Mucosa of descending colon (tissue), 3 donors: ENCODE measurements around the gene PSMB7. TPM values are rescaled to one million over a fixed set of nuclear protein-coding genes. Genes with fewer than 3 reads are reported as not detected.
"Not testable (repeated sequence)": the region's sequence is repeated elsewhere in the genome, so short reads cannot be mapped to it uniquely, and the experiment has no call there.

Source experiments
- ATAC-seq: fragments of 200-7000 bp; cut with Tn5 transposase; one replicate; pipeline ENCODE4 v1.9.1; 2020; ENCODE audit warnings: mild to moderate bottlenecking, moderate library complexity
- DNase-seq, 3 donors: peaks; one replicate each; pipeline ENCODE4 v3.0.0-alpha.2; 2020
- H3K36me3 ChIP-seq: fragments of 200-600 bp; one replicate; pipeline ENCODE4 v1.8.0; 2021; ENCODE audit warnings: low read depth, mild to moderate bottlenecking
- H3K4me1 ChIP-seq: fragments of 200-600 bp; one replicate; pipeline ENCODE4 v1.8.0; 2021; ENCODE audit warnings: low read depth, mild to moderate bottlenecking
- H3K4me3 ChIP-seq: fragments of 200-600 bp; one replicate; pipeline ENCODE4 v1.8.0; 2021; ENCODE audit warnings: mild to moderate bottlenecking
- H3K9me3 ChIP-seq: fragments of 200-600 bp; one replicate; pipeline ENCODE4 v1.8.0; 2021; ENCODE audit warnings: mild to moderate bottlenecking
- intact Hi-C, 2 donors: fragments of 100-400 bp; cut with DNase I in 1 of 2; cut with micrococcal nuclease in 1 of 2; formaldehyde crosslinking; loops; one replicate each; pipeline versions ENCODE4 v1.11.0 to v1.11.1; 2022; cut with DNase I, micrococcal nuclease
- total RNA-seq, 3 donors: library from RNA; stranded (reverse); fragmentation: NEBNext Ultra II Directional in 2 of 3; extraction: Animal tissue kit (Norgen Biotek cat#: 25700) in 2 of 3; gene quantifications; one replicate each; pipeline versions ENCODE4 v1.2.1 to v1.2.4, GENCODE V29; 2021 to 2023
- TF ChIP-seq, protein P1 (sequence below): fragments of 200-600 bp; IDR thresholded peaks from one replicate; pipeline ENCODE4 v1.8.0; 2022; ENCODE audit warnings: antibody characterized with exemption, mild to moderate bottlenecking
- donor health status: DM: no; HTN: no; CAD: no; lungs with moderate emphysema.
- donor health status: DM: no; HTN: no; CAD: no.
- donor health status: DM: no; HTN: yes; CAD: no.

Gene PSMB7
- total RNA-seq, 3 donors from 2014 or later = 83.6 to 120 (median 92.3) TPM

DNA sequence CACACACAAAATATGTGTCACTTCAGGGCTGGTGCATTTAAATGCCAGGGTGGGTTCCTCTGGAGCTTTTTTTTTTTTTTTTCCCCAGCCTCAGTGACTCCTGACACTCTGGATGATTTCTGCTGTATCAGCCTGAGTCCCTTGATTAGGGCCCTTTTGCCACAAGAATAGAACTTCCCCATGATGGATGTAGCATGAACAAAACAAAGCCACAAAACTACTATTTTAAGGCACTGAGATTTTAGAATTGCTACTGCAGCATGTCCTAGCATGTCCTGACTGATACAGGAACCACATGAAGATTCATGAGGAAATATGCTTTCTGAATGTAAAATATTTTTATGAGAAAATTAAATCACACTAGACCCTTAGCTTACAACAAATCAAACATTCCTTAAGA is 21.1 kb upstream of the PSMB7 start:
- H3K4me3 ChIP-seq = no peak overlapping the region
- no peak for ATAC-seq

DNA sequence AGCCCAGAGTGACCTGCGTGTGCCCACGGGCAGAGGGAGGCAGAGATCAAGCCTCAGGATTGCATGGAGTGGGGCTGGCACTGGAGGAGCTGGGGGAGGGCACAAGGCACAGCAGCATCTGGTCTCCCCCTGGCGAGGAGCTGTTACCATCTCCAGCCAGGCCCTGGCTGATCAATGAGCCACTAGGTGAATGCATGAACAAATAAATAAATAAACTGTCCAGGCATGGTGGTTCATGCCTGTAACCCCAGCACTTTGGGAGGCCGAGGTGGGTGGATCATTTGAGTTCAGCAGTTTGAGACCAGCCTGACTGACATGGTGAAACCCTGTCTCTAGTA is 14.3 kb upstream of the PSMB7 start:
- TF ChIP-seq, protein P1, sequence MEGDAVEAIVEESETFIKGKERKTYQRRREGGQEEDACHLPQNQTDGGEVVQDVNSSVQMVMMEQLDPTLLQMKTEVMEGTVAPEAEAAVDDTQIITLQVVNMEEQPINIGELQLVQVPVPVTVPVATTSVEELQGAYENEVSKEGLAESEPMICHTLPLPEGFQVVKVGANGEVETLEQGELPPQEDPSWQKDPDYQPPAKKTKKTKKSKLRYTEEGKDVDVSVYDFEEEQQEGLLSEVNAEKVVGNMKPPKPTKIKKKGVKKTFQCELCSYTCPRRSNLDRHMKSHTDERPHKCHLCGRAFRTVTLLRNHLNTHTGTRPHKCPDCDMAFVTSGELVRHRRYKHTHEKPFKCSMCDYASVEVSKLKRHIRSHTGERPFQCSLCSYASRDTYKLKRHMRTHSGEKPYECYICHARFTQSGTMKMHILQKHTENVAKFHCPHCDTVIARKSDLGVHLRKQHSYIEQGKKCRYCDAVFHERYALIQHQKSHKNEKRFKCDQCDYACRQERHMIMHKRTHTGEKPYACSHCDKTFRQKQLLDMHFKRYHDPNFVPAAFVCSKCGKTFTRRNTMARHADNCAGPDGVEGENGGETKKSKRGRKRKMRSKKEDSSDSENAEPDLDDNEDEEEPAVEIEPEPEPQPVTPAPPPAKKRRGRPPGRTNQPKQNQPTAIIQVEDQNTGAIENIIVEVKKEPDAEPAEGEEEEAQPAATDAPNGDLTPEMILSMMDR = no peak
- H3K9me3 ChIP-seq = no peaks in the 10 kb centered on the region
- DNase-seq = no peak
- no peak overlapping the region for H3K4me3 ChIP-seq
- no peak for ATAC-seq
- intact Hi-C loops = no loop called here
- H3K36me3 ChIP-seq = no peaks in the 10 kb centered on the region
- no peaks in the 10 kb centered on the region for H3K4me1 ChIP-seq

More for the DNA sequence above, 21.1 kb upstream of the PSMB7 start:
- no peaks in the 10 kb centered on the region for H3K9me3 ChIP-seq
- no peaks in the 10 kb centered on the region for H3K36me3 ChIP-seq
- intact Hi-C loops = no loop called here
- TF ChIP-seq, protein P1 = no peak
- no peaks in the 10 kb centered on the region for H3K4me1 ChIP-seq
- no peak for DNase-seq

DNA sequence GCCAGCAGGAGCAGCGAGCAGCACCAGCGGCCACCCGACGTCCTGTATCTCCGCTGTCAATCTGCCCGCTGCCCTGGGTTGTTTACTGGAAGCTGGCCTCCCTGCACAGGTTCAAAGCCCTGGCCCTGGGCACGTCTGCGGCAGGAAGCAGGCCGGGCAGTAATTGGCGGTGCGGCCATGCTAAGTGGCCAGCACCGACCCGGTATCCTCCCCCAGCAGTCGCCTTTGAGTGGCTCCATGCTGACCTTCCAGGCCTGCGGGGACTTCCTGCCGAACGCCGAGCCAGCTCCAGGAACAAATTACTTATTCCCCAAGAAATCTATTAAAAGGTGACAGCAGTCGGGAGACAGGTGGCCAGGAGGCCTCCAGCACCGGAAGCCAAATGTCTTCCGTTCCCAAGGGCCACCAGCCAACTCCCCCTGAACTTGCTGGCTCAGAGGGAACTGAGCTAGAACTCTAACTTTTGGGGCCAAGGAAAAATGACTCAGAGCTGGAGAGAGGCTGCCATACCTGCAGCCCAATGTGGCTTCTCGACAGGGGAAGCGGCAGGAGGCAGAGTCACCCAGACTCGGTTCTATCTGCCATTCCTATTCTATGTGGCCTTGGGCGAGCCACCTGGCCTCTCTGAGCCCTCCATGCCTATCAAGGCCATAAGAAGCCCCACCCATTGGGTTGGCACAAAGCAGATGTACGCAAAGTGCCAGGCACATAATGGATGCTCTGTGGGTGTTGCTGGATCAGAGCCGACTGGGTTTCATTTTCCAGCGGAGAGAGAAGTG is 13.7 kb upstream of the PSMB7 start:
- H3K9me3 ChIP-seq = no peaks in the 10 kb centered on the region
- no peaks in the 10 kb centered on the region for H3K36me3 ChIP-seq
- ATAC-seq (no peak), DNase-seq (no peak)
- no peaks in the 10 kb centered on the region for H3K4me1 ChIP-seq
- TF ChIP-seq, protein P1 = no peak
- intact Hi-C loops = no loop called here
- H3K4me3 ChIP-seq = no peak overlapping the region

DNA sequence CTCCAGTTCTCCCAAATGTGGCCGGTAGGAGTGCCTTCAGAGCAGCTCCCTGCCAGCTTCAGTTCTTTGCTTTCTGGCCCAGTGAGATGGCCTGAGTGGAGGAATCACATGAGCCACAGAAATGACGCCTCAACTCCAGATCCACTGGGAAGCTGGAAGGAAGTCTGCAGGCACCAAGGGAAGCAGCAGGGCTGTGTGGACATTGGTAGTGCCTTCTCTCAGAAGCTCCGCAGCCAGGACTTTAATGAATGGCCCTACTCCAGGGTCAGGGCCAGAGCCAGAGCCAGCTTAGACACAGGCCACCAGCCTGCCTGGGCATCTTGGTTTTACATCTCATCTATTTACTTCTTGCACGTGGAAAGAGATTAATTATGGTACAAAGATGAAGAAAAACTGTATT is 12.0 kb upstream of the PSMB7 start:
- no peak for DNase-seq
- TF ChIP-seq, protein P1 = no peak
- no peak for ATAC-seq
- H3K4me3 ChIP-seq = no peak overlapping the region
- H3K36me3 ChIP-seq = no peaks in the 10 kb centered on the region
- no peaks in the 10 kb centered on the region for H3K9me3 ChIP-seq
- no peaks in the 10 kb centered on the region for H3K4me1 ChIP-seq
- intact Hi-C loops = no loop called here

GRCh38 chr9:124426361-124426760 is 11.1 kb upstream of the PSMB7 start:
- TF ChIP-seq, protein P1 = no peak
- Histone ChIP-seq H3K4me3 (no peak overlapping the region), H3K36me3 (no peaks in the 10 kb centered on the region), H3K9me3 (no peaks in the 10 kb centered on the region), H3K4me1 (no peaks in the 10 kb centered on the region)
- intact Hi-C loops = no loop called here
- DNase-seq (no peak), ATAC-seq (no peak)

DNA sequence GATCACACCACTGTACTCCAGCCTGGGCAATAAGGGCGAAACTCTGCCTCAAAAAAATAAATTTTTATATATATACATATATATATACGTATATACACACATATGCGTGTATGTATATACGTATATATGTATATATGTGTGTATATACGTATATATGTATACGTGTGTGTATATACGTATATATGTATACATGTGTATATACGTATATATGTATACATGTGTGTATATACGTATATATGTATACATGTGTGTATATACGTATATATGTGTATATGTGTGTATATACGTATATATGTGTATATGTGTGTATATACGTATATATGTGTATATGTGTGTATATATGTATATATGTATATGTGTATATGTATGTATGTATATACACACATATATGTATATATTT is 10.5 kb upstream of the PSMB7 start:
- H3K4me1 ChIP-seq, DNase-seq, H3K9me3 ChIP-seq, ATAC-seq, intact Hi-C loops, H3K36me3 ChIP-seq, H3K4me3 ChIP-seq: not testable (repeated sequence)
